HG03457 (cell line): ENCODE data around the gene CPT1C.

ENCODE experiments used
- ATAC-seq: cut with Tn5 transposase; IDR thresholded peaks from one replicate; pipeline ENCODE4 v1.9.1; 2021; ENCODE audit warnings: moderate number of reproducible peaks; ENCODE audit not compliant: unreplicated experiment

Gene CPT1C

DNA sequence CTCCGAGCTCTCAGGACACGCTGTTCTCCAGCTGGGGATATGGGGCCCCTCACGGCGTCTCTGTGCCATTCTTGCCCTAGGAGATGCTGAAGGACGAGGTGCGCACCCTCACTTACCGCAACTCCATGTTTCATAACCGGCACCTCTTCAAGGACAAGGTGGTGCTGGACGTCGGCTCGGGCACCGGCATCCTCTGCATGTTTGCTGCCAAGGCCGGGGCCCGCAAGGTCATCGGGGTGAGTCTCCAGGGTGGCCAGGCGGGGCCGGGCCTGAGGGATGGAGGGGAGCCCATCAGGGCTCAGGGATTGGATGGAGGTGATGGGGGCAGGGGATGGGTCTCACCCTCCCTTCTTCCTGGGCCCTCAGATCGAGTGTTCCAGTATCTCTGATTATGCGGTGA is 9.1 kb upstream of the CPT1C start:
- no peak for ATAC-seq

GRCh38 chr19:49682274-49682673 is 8.6 kb upstream of the CPT1C start:
- ATAC-seq: no peak

DNA sequence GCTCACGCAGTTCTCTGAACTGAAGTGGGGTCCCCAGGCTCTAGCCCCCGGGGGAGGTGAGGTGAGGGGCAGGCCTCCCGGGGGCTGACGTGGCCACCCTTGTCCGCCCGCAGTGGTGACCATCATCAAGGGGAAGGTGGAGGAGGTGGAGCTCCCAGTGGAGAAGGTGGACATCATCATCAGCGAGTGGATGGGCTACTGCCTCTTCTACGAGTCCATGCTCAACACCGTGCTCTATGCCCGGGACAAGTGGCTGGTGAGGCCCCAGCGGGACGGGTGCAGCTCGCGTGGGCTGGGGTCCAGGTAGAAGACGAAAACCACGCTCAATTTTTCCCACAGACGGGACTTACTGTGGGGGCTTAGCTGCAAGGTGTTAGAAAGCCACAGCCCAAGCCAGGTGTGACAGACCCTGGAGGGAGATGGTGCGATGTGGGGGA is 7.1 kb upstream of the CPT1C start:
- no peak for ATAC-seq

- no peak for ATAC-seq
Measured at GRCh38 chr19:49684251-49684982, 6.5 kb upstream of the CPT1C start.

DNA sequence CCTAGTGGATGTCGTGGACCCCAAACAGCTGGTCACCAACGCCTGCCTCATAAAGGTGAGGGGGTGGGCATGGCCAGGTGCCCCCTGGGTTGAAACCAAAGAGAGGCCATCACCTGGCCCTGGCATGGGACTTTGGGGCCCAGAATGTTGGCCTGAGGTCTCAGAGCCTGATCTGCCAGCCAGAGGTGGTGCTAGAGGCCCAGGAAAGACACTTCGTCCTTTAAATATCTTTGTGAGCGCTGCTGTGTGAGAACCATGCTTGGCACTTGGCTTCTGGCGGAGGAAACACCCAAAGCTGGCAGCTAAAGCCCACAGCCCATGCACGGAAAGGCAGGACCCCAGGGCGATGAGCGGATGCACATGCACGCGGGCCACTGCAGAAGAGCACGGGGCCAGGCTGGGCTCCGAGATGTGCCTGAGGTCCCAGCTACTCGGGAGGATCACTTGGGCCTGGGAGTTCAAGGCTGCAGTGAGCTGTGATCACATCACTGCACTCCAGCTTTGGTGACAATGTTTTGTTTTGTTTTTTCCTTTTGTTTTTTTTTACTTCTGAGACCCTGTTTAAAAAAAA is 5.8 kb upstream of the CPT1C start:
- no peak for ATAC-seq

GRCh38 chr19:49685845-49686332 is 5.0 kb upstream of the CPT1C start:
- ATAC-seq: no peak

DNA sequence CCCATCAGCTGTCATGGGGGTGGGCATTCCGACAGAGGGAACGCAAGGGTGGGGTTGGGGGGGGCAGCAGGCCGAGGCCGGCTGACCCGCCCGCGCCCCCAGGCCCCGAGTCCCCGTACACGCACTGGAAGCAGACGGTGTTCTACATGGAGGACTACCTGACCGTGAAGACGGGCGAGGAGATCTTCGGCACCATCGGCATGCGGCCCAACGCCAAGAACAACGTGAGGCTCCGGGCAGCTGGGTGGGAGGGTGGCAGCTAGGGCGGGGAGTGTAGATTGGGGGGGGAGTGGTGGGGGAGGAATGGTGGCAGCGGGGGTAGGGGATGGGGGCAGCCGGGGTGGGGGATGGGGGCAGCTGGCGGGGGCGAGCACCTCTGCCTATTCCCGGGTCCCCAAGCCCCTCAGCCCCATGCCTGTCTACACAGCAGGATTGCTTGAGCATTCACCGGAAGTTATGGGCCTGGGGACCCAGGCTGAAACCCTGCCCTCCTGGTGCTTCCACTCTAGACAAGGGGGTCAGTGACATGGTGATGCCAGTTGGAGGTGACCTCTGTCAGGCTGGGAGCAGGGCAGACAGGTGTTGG is 4.3 kb upstream of the CPT1C start:
- no peak for ATAC-seq

GRCh38 chr19:49687150-49687549 is 3.8 kb upstream of the CPT1C start:
- ATAC-seq: no peak

- ATAC-seq: no peak
Measured at GRCh38 chr19:49687566-49688316, 3.2 kb upstream of the CPT1C start.

- ATAC-seq: no peak
Measured at GRCh38 chr19:49688531-49689132, 2.3 kb upstream of the CPT1C start.

DNA sequence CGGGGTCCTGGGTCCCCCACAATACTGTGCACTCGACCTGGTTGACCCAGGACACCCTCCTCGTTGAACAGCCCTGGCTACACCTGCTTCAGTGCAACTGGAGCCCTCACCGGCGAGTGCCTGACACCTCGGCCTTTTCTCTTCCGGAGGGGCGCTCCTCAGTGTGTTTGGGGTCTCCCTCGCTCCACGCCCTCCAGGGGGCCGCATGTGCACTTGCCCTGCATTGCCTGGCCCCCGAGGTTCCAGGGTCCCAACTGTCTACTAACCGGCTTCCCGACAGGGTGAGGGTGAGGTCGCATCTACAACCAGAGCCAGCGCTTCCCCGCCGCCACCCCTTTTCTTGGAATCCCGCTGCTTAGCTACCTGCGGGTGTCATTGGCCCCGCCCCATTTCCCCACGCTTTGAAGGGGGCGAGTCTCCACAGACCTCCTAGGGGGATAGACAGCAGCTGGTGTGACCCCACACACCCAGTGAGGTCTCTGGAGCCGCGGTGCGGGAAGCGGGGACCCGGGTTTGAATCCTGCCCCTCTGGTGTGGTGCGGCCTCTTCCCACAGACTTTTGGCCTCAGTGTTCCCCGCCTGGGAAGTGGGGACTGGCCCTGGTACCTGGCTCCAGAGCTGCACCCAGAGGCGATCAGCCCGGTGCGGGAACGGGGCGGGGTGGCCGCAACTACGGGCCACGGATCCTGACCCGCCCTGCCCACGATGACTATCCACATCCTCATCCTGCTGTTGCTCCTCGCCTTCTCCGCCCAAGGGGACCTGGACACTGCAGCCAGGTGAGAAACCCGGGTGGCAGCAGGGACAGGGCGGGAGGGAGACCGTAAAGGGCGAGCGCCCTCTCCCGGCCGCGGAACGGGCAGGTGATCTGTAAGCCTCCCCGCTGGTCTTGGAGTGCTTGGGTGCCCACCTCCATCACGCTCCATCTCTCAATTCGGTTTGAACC is 1.5 kb upstream of the CPT1C start, which contains the start of gene ADM5:
ADM5 (plus strand) TSS at position 462 of the 946 bp plus-strand sequence; CDS start at position 706, 244 bp downstream.
- no peak for ATAC-seq

- no peak for ATAC-seq
Measured at GRCh38 chr19:49690079-49690655, 749 bp upstream of the CPT1C start.

- no peak for ATAC-seq
Measured at GRCh38 chr19:49691243-49692146, 579 bp downstream of the CPT1C start.

DNA sequence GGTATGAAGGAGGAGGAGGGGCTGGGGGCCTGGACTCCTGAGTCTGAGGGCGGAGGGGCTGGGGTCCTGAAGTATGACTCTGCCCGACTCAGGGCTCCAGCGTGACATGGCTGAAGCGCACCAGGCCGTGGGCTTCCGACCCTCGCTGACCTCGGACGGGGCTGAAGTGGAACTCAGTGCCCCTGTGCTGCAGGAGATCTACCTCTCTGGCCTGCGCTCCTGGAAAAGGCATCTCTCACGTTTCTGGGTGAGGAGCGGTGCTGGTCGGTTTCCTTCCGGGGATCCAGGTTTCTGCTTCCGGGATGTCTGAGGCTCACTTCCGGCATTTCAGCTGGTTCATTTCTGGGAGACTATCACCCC is 1.2 kb downstream of the CPT1C start:
- ATAC-seq: no peak

DNA sequence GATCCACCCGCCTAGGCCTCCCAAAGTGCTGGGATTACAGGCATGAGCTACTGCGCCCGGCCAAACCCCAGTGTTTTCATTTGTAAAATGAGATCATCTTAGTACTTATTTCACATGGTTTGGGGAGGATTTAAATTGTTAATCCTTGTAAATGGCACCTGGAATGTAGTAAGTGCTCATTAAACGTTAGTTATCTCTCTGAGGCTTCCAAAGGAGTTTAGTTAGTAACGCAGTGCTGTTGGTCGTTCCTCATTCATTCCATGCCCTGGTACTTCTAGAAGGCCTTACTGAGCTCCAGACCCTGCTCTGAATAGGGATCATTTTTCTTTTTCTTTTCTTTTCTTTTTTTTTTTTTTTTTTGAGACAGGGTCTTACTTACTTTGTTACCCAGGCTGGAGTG is 5.2 kb downstream of the CPT1C start:
- no peak for ATAC-seq

DNA sequence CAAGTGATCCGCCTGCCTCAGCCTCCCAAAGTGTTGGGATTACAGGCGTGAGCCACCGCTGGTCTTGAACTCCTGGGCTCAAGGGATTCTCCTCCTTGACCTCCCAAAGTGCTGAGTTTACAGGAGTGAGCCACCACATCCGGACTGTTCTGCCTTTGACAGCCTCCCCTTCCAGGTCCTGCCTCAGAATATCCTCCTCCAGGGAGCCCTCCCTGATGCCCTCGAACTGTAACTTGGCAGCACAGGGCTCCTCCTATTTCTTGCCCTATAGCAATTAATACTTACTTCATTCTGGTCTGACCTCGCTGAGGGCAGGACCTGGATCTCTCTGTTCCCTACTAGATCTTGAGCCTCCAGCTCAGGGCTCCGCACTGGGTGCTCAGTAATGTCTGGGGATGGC is 5.9 kb downstream of the CPT1C start:
- no peak for ATAC-seq

GRCh38 chr19:49699364-49699763 is 8.4 kb downstream of the CPT1C start:
- no peak for ATAC-seq

GRCh38 chr19:49700563-49700962 is 9.6 kb downstream of the CPT1C start:
- no peak for ATAC-seq
